HepG2 (cell line): ENCODE measurements around the gene CFL1. TPM values are rescaled to one million over a fixed set of nuclear protein-coding genes. Genes with fewer than 3 reads are reported as not detected.
A peak's percentile ranks its signal among the peaks of the same experiment; 100 is the strongest.

Source experiments
- ATAC-seq: fragments of 200-7000 bp; cut with Tn5 transposase; 3 replicates; pipeline ENCODE4 v1.9.1; 2020; ENCODE audit warnings: mild to moderate bottlenecking, moderate library complexity
- BruUV-seq: library from RNA; stranded (reverse); fragments of 400-500 nt; replicated peaks from 2 replicates; lab custom pipeline; 2021; lab: Mats Ljungman, UMichigan
- CTCF ChIA-PET: fragments of 300-600 bp; formaldehyde crosslinking; extraction: SDS; loops from one replicate; lab custom pipeline; 2021; ENCODE audit warnings: low total read pairs, inconsistent platforms, low intra/inter-chr PET ratio; lab: Yijun Ruan, JAX
- POLR2A ChIA-PET: fragments of 350-600 bp; sonication (Branson Sonifier 250); formaldehyde crosslinking; loops from one replicate; lab custom pipeline; 2020; ENCODE audit warnings: antibody characterized with exemption, inconsistent platforms; lab: Yijun Ruan, JAX
- DNase-seq: peaks from one replicate; pipeline ENCODE4 v3.0.0-alpha.2; 2015; ENCODE audit warnings: low spot score
- FAIRE-seq: peaks from 3 replicates; lab custom pipeline; 2011; peaks lifted over from hg19 to GRCh38; lab: Jason Lieb, UNC
- H2AFZ ChIP-seq: one replicate; pipeline ENCODE4 v1.6.1; 2011; ENCODE audit warnings: low read length, inconsistent platforms
- H3K27ac ChIP-seq: fragments of 300-600 bp; 3 replicates; pipeline ENCODE4 v1.8.0; 2011; ENCODE audit warnings: mixed run types, mild to moderate bottlenecking, mixed read lengths, low read length, inconsistent platforms; ENCODE audit not compliant: insufficient read depth; ENCODE audit errors: extremely low read length
- H3K27me3 ChIP-seq, 2 experiments: fragments of 200-600 bp in 1 of 2; 2 replicates in 1 of 2; 3 replicates in 1 of 2; pipeline versions ENCODE4 v1.6.0 to v1.8.0; 2011; ENCODE audit warnings: low read length in 2 of 2, mild to moderate bottlenecking in 2 of 2, moderate library complexity in 2 of 2, inconsistent platforms in 1 of 2; ENCODE audit not compliant: insufficient read depth in 2 of 2, control insufficient read depth in 1 of 2
- H3K36me3 ChIP-seq, 2 experiments: fragments of 200-600 bp in 1 of 2; replicated peaks in 1 of 2; 2 replicates in 1 of 2; 3 replicates in 1 of 2; pipeline versions ENCODE4 v1.5.1 to v1.8.0; 2011; ENCODE audit warnings: low read length in 2 of 2, inconsistent platforms in 1 of 2; ENCODE audit not compliant: insufficient read depth in 2 of 2, control insufficient read depth in 1 of 2
- H3K4me1 ChIP-seq: 2 replicates; pipeline ENCODE4 v1.5.1; 2012; ENCODE audit warnings: low read length, inconsistent platforms; ENCODE audit not compliant: insufficient read depth
- H3K4me2 ChIP-seq: 2 replicates; pipeline ENCODE4 v1.6.0; 2011; ENCODE audit warnings: low read depth, low read length, inconsistent platforms
- H3K4me3 ChIP-seq, 3 experiments: fragments of 200-600 bp in 1 of 3; sonication (generic), shearing (Covaris generic) in 1 of 3; replicated peaks in 1 of 3; 2 replicates each; pipeline ENCODE4 v1.5.1; 2011 to 2016; ENCODE audit warnings: low read length in 3 of 3, inconsistent platforms in 2 of 3, low read depth in 2 of 3, mild to moderate bottlenecking in 2 of 3, control low read depth in 1 of 3, mixed read lengths in 1 of 3; ENCODE audit not compliant: insufficient read depth in 1 of 3
- H3K79me2 ChIP-seq: one replicate; pipeline ENCODE4 v1.6.1; 2011; ENCODE audit warnings: low read length, inconsistent platforms; ENCODE audit not compliant: insufficient read depth
- H3K9ac ChIP-seq: 2 replicates; pipeline ENCODE4 v1.6.0; 2011; ENCODE audit warnings: mild to moderate bottlenecking, low read depth, low read length, inconsistent platforms; ENCODE audit not compliant: insufficient read depth
- H3K9me3 ChIP-seq: 2 replicates; pipeline ENCODE4 v1.5.1; 2012; ENCODE audit warnings: mild to moderate bottlenecking, low read length
- H4K20me1 ChIP-seq: 2 replicates; pipeline ENCODE4 v1.6.0; 2011; ENCODE audit warnings: inconsistent platforms, mild to moderate bottlenecking, low read length, moderate library complexity; ENCODE audit not compliant: insufficient read depth
- FOXA1 ChIP-seq, 2 experiments: fragments of 450-650 bp in 1 of 2; sonication (generic) in 1 of 2; formaldehyde crosslinking in 1 of 2; IDR thresholded peaks; 2 replicates each; pipeline versions ENCODE4 v1.4.0 to v1.6.1; 2016 to 2020; ENCODE audit warnings: missing genetic modification reagents in 1 of 2
- MAFF ChIP-seq: IDR thresholded peaks from 2 replicates; pipeline ENCODE4 v1.6.1; 2011; ENCODE audit warnings: low read depth, low read length, improper control_type of control experiment
- NBN ChIP-seq: fragments of 450-650 bp; conservative IDR thresholded peaks from 2 replicates; pipeline ENCODE4 v1.6.1; 2017
- PLRG1 ChIP-seq: fragments of 450-650 bp; conservative IDR thresholded peaks from 2 replicates; pipeline ENCODE4 v1.6.1; 2016
- TFAP4 ChIP-seq: sonication (generic); IDR thresholded peaks from 2 replicates; pipeline ENCODE4 v1.6.1; 2016; ENCODE audit warnings: low read depth, borderline replicate concordance
- ZC3H13 ChIP-seq: sonication (generic); formaldehyde crosslinking; IDR thresholded peaks from 2 replicates; pipeline ENCODE4 v1.8.1; 2023; ENCODE audit warnings: mild to moderate bottlenecking, missing genetic modification reagents, moderate library complexity
- ZMAT3 ChIP-seq: sonication (generic); formaldehyde crosslinking; conservative IDR thresholded peaks from 2 replicates; pipeline ENCODE4 v1.7.0; 2021; ENCODE audit warnings: missing genetic modification reagents
- ZNF326 ChIP-seq: sonication (generic); formaldehyde crosslinking; IDR thresholded peaks from 2 replicates; pipeline ENCODE4 v1.4.0; 2020; ENCODE audit warnings: missing genetic modification reagents, borderline replicate concordance
- WGBS: methylation state at CpG from one replicate; pipeline ENCODE4 v1.1.6; 2017; ENCODE audit warnings: low lambda C conversion rate; 5-methylcytosine and 5-hydroxymethylcytosine counted together
- in situ Hi-C: cut with HindIII; loops from 2 replicates; pipeline ENCODE4 v1.10.0; 2017; ENCODE audit warnings: low pct_unique_long_range_greater_than_20kb; ENCODE audit not compliant: extremely low pct_ligation_motif_present
- intact Hi-C: fragments of 100-400 bp; cut with micrococcal nuclease; formaldehyde crosslinking; loops from one replicate; pipeline ENCODE4 v1.10.0; 2022; ENCODE audit not compliant: unreplicated experiment
- polyA plus RNA-seq, 8 experiments: library from polyadenylated mRNA; depleted of rRNA in 3 of 8; stranded (reverse) in 7 of 8; unstranded in 1 of 8; fragments of >200 nt; fragmentation: Illumina TruSeq in 4 of 8; extraction: Trizol in 4 of 8; gene quantifications; 2 replicates each; pipeline versions ENCODE4 v1.2.1 to v1.2.3, GENCODE V29; 2011 to 2016; ENCODE audit warnings: low read depth in 4 of 8, missing spikeins in 1 of 8, mixed read lengths in 1 of 8; ENCODE audit not compliant: insufficient read depth in 1 of 8
- total RNA-seq, 5 experiments: library from RNA; depleted of rRNA; stranded (reverse); fragments of >200 nt; fragmentation: Illumina TruSeq; extraction: Trizol; gene quantifications; 2 replicates each; pipeline ENCODE4 v1.2.3, GENCODE V29; 2016; ENCODE audit warnings: low read depth in 1 of 5
- TF ChIP-seq, protein P1 (sequence below): sonication (generic); formaldehyde crosslinking; IDR thresholded peaks from 2 replicates; pipeline ENCODE4 v1.4.0; 2020; ENCODE audit warnings: missing genetic modification reagents

The CFL1 gene
- total and polyA plus RNA-seq, 2 of the 13 experiments (the other 11 are each of a cell fraction or from before 2014, with no cell fraction given): 379 to 383 TPM

DNA sequence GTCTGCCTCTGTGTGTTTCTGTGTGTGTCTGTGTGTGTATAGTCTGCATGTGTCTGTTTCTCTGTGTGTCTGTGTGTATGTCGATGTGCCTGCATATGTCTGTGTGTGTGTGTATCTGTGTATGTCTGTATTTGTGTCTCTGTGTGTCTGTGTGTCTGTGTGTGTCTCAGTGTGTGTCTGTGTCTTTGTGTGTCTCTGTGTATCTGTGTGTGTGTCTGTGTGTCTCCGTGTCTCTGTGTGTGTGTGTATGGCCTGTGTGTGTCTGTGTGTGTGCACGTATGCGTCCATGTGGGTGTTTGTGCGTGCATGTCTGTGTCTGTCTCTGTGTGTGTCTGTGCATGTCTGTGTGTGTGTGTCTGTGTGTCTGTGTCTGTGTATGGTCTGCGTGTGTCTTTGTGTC is 23.8 kb downstream of the CFL1 start:
- no peaks in the 10 kb centered on the region for H3K79me2 ChIP-seq
- FAIRE-seq (peak; percentile 39), ATAC-seq (no peak), DNase-seq (no peak)
- H3K9ac ChIP-seq: no peak overlapping the region
- no peaks in the 10 kb centered on the region for H3K4me1 ChIP-seq
- in situ Hi-C loops (no loop called here), intact Hi-C loops (no loop called here)
- no peaks in the 10 kb centered on the region for H4K20me1 ChIP-seq
- WGBS: 83% methylated on average over 5 of the region's 6 CpGs
- TF ChIP-seq NBN (0 out of 2 replicates have a peak, but pooled peaks have one; percentile 44), TFAP4 (no peak), ZMAT3 (CRISPR knock-in tag) (no peak), PLRG1 (0 out of 2 replicates have a peak, but pooled peaks have one; percentile 73), ZNF326 (CRISPR knock-in tag) (no peak), MAFF (no peak), FOXA1 (IDR thresholded peaks at IDR 0.05) (peak; percentile 32; the same call in 1 of the 2 replicates), FOXA1 (CRISPR knock-in tag; IDR thresholded peaks at IDR 0.05) (no peak), ZC3H13 (CRISPR knock-in tag) (no peak)
- TF ChIP-seq, protein P1, sequence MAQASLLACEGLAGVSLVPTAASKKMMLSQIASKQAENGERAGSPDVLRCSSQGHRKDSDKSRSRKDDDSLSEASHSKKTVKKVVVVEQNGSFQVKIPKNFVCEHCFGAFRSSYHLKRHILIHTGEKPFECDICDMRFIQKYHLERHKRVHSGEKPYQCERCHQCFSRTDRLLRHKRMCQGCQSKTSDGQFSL (CRISPR knock-in tag): no peak
- no peak overlapping the region for H3K27ac ChIP-seq
- no peak overlapping the region for H2AFZ ChIP-seq
- no TSS peak for BruUV-seq
- ChIA-PET CTCF (no interaction called here), POLR2A (no interaction called here)
- no peak overlapping the region for H3K4me3 ChIP-seq
- no peaks in the 10 kb centered on the region for H3K9me3 ChIP-seq
- H3K36me3 ChIP-seq: no peaks in the 10 kb centered on the region
- peaks cover 0 to 26% of the 10 kb centered on the region in 2 experiments; a peak in 1 of 5 replicates for H3K27me3 ChIP-seq
- H3K4me2 ChIP-seq: no peak overlapping the region
